Ramos (cell line): Measurements from ENCODE around the gene UBE2QL1.

Experiments
- in situ Hi-C: fragments of 300-500 bp; cut with MboI; formaldehyde crosslinking; loops from one replicate; pipeline ENCODE4 v1.14.3; 2022; ENCODE audit warnings: low sequenced_read_pairs; ENCODE audit not compliant: unreplicated experiment

The UBE2QL1 gene

DNA sequence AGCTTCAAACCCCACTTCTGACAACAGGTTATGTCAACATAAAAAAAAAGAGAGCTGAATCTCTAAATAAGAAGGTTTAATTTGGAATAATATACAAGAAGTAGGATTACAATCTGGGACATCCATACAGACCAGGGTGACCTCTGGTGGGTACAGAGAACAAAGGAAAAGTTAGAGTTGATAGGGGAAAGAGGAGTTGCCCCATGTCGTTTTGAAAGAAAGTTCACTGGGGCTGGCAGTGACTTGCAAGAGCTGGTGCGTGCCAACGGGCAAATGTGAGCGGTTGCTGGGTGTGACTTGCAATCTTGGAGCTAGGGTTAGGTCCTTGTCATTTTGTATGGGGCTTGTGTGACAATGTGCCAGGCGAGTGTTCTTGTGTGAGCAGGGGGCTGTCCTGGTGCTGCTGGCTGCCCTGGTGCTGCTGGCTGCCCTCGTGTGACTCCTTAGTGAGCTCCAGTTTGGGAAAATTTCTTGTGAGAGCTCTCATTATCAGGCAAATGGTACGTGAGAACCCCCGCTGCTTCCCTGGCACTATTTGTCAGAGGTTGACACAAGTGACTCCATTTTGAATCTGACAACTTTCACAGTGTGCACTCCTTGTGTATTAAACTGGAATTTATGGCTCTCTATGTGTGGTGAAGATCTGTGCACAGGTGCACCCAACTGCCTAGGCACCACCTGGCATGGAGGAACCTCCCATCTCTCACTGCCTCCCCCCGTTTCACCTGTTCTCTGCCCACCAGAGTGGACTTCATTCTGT, 69.8 kb downstream of the UBE2QL1 start:
- in situ Hi-C loops = no loop called here

DNA sequence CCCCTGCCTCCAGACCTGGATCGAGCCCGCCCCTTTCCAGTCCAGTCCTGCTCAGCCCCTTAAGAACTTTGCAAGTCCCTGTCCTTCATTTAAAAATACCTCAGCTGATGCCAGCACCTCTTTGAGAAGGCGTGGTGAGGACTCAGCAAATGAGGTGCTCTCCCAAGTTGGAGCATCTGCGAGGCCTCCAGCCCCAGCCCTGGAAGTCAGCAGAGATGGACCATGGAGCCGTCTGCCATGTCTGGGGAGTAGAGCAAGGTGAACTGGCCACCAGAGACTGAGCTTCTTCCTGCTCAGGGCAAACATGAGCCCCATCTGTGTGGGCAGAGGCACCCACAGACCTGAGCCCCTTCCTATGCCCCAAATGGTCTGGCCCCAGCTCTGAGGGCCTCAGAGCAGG, 71.5 kb downstream of the UBE2QL1 start:
- in situ Hi-C loops = no loop called here

DNA sequence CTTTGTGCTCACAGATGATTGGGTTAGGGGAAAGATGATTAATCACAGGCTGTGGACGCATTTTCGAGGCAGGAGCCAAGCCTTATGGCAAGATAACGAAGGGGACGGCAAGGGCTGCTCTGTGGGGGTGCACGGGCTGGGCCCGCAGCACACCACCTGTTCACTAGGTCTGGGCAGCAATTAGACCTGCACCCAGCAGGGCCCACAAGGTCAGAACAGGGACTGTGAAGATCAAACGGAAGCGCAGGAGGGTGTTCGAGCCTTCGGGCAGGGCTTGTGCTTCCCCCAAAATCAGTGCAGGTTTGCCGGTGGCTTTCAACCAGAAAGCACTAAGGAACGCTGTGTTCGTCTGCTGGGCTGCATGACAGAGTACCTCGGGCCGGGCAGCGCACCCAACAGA, 73.7 kb downstream of the UBE2QL1 start:
- in situ Hi-C loops = no loop called here

DNA sequence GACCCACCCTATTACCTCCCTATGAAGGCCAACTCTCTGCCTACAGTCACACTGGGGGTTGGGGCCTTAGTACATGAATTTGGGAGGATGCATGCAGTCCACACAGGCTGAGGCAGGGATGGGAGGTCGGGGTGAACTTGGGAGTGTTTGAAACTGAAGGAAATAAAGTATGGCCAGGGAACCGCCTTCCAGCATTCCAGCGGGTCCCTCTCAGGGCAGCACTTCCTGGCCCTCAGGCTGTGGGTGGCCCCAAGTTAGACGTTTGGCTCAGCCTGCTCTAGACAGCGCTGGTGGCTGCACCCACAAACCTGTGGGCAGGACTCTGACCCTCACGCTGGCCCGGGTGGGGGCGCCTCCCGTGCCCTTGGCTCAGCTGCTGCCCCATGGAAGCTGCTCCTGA, 74.3 kb downstream of the UBE2QL1 start:
- in situ Hi-C loops = no loop called here

DNA sequence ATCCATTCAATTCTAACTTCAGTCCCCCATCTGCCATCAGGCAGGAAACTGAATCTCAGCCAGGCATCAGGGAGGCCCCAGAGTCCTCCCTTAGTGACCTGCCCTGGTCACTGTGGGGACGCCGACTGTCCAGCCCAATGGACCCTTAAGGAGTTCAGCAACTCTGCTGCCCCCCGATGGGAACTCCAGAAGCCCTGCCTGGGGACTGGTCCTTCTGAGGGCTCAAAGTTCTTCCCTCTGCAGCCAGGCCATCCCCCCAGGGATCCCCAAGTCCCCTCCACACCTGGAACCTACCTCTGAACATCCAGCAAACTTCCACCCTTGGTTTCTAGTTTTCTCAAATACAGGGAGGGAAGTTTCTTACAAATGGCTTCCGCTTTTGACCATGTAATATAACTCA, 76.8 kb downstream of the UBE2QL1 start:
- in situ Hi-C loops = no loop called here

DNA sequence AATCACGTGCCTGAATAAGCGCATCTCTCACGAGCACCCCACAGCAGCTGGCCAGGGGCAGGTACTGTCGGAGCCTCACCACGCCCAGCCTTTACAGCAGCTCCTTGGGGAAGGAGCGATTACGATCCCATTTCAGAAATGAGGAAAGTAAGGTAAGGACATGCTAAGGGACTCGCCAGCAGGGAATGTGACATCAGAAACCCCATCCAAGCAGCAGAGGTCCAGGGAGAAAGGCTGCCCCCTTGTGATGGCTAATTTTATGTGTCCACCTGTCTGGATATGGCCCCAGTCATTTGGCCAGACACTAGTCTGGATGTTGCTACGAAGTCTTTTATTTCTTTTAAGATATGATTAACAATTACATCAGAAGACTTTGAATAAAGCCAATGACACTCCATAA, 77.3 kb downstream of the UBE2QL1 start:
- in situ Hi-C loops = no loop called here

DNA sequence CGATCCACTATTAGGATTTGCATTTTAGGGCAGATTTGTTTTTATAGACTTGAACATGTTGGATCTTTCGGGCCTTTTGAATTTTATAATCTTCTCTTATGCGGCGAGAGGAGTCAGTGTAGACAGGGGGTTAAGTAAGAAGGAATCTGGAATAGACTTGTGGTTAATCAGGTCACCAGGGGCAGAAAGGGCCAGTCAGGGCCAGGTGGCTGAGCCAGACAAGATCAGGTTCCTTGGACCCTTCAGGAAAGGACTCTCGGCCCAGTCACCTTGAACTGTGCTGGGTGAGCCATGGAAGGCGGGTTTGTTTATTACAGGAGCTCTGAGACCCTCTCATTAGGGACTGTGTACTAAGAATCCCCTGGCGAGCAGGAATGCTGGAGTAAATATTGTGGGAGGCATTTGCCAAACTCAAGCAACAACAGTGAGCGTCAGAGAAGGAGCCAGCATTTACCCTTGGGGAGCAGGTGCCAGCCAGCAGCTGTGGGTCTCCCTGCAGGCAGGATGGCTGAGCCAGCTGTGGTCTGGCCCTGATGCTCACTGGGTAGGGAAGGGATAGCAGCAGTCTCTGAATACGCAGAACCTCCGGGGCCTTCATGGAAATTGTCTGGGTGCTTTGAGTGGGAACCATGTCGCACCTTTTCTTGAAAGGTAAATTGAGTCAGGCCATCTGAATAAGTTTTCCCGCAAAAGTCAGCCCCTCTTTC, 79.2 kb downstream of the UBE2QL1 start:
- in situ Hi-C loops = no loop called here

DNA sequence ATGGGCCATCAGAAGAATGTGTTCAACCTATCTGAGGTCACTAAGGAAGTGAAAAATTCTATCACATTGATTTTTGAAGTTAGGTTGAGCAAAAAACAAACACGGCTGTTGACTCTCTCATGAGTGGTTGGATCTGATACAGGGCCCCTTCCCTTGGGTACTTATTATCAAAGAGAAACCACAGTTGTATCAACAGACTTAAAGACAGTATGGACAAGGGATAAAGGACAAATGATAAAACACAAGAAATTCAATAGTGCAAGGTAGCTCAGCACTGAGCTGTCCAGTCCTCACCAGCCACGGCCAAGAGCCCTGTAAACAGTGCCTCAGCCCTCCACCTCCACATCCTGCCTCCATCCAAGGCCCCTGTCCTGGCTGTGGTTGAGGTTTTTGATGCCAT, 86.9 kb downstream of the UBE2QL1 start:
- in situ Hi-C loops = no loop called here

DNA sequence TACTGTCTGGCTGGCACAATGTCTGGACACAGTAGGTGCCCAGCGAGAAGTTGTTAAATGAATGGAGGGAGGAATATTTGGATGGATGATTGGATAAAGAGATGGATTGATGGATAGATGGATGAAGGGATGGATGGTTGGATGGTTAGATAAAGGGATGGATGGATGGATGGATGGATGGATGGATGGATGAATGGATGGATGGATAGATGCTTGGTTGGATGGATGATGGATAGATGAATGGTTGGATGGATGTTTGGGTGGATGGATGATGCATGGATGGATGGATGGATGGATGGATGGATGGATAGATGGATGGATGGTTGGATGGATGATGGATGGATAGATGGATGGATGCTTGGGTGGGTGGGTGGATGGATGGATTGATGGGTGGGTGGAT, 90.4 kb downstream of the UBE2QL1 start:
- in situ Hi-C loops = no loop called here

DNA sequence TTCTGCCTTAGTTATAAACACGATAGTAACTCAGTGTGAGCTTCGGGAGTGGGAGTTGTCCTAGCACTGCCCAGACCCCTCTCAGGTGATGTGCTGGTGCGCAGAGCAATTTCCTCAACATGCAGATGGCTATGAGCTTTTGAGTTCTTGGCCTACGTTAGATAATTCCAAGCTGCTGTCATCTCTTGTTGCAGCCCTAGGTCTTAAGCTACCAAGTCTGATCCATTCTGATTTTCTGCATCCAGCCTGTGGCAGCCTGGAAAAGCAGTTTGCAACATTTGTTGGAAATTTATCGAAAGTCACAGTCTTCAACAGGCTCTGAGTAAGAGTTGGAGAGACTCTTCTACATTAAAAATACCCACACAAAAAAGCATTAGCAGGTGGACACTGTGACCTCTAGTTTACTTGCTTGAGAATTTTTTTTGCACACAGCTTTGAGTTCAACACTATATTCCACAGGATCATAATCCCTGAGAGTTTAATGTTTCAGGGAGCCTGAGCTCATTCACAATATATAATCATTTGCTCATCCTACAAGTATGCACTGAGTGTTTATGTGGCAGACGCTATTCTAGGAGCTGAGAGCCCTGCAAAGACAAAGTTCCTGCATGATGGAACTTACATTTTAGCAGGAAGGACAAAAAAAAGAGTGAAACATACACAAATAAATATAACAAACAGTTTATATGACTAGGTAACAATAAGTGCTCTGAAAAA, 91.6 kb downstream of the UBE2QL1 start:
- in situ Hi-C loops = no loop called here

DNA sequence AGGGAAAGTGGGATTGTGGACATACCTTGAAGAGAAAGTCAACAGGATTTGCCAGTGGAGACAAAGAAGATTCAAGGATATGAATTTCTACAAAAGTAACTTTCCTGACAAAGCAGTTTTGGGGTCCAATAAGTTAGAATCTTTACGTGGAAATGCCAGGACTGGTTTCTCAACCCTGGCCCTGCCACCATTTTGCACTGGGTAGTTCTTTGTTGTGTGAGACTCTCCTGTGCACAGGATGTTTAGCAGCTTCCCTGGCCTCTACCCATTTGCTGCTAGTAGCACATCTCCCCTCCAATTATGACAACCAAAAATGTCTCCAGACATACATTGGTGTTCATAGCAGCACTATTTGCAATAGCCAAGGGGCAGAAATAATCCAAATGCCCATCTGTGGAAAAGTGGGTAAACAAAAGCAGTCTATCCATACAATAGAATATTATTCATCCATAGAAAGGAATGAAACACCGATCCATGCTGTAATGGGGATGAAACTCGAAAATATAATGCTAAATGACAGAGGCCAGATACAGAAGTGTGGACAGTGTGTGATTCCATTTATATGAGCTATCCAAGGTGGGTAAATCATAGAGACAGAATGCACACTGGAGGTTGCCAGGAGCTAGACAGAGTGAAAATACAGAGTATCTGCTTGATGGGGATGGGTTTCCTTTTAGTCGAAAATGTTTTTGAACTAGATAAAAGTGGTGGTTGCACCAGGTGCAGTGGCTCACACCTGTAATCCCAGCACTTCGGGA, 92.8 kb downstream of the UBE2QL1 start:
- in situ Hi-C loops = no loop called here

DNA sequence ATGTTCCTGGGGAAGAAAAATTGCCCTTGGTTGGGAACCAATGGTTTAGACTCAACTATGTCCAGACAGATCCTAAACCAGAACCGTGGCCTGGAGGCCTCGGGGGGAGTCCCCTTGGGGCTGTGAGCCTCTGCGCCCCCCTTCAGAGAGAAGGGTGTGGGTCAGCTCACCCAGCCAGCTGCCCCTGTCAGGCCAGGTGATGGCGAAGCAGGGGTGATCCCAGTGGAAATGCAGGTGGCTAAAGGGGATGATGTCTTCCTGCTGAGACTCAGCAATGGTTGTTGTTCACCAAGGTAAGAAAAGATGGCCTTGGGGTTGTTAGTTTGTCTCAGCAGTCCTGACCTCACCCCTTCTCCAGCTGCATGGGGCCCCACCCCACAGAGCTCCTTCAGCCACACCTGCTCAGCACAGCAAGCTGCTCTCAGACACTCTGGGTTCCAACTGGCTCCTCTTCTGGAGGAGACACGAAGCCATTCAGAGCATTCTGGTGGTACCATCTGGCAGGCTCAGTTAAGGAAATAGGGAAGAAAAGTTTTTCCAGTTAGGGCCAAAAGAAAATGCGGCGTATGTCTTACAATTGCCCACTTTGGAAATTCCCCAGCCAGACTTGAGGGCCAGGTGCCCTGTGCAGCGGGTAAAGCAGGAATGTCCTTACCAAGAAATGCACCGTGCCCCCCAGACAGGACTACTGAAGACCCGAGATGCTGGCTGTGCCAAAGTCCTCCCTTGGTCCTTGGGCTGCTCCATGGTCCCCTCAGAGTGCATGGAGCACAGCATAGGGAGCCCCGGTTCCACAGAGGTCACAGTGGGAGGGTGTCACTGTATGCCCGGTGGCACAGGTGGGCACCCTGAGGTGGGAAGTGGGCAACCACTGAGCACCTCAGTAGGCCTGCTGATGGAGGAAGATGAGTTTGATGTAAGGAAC, 94.0 kb downstream of the UBE2QL1 start:
- in situ Hi-C loops = no loop called here

DNA sequence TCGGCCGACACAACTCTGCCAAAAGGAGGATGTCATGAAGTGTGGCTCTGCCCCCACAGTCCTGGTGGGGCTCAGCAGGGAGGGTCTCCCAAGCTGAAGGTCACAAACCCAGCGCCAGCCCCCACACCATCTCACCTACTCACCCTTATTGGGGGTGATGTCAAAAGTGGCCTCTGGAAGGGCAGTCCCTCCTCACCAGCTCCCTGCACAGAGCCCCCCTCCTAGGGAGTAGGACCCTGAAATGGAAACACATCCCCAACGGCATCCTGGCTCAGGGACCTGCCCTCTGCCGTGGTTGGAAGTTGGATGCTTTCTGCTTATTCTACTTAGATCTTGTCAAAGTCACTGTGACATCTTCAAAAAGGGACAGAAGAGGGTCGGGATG, 94.7 kb downstream of the UBE2QL1 start:
- in situ Hi-C loops = no loop called here

DNA sequence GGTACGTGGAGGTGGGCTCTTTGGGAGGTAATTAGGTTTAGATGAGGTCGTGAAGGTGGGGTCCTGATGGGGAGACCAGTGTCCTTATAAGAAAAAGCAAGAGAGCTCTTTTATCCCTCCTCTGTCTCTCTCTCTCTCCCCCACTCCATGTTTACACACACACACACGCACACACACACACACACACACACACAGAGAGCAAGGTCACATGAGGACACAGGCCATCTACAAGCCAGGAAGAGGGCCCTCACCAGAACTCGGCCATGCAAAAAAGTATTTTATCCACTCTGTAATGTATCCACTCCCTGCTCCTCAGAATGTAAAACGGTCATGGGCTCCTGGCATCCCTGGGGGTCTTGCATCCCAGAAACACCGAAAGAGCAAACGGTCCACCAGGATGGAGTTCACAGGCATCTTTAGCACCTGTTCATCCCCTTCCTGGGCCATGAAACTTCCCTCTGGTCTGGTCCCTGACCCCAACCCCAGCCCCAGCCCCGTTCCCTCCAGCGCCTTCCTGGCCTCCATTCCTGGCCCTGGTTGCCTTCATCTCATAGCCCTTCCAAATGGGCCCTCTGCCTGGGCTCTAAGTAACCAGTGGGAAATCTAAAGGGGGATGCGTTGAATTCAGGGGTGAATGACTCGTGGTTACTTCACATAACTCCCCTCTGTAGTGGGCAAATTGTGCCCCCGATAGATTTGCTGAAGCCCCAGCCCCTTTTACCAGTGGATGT, 95.3 kb downstream of the UBE2QL1 start:
- in situ Hi-C loops = no loop called here
